DMS153 (cell line): ENCODE measurements around the gene CCDC167.

Source experiments
- DNase-seq: peaks from one replicate; lab custom pipeline; 2025; lab: John Stamatoyannopoulos, UW

The CCDC167 gene

GRCh38 chr6:37499433-37500293 lies at the start of gene CCDC167:
Gene CCDC167 (minus strand): TSS chr6:37499893. CDS start chr6:37499863, 30 bp downstream.
- DNase-seq = peak; percentile 93

- no peak for DNase-seq
Observed at GRCh38 chr6:37549154-37549553, 49.5 kb upstream of the CCDC167 start.

GRCh38 chr6:37548067-37548674 lies 48.5 kb upstream of the CCDC167 start:
- no peak for DNase-seq

- DNase-seq = no peak
Observed at GRCh38 chr6:37547564-37548061, 47.9 kb upstream of the CCDC167 start.

GRCh38 chr6:37546141-37546871 lies 46.6 kb upstream of the CCDC167 start:
- no peak for DNase-seq

GRCh38 chr6:37544530-37544929 lies 44.8 kb upstream of the CCDC167 start:
- no peak for DNase-seq

GRCh38 chr6:37543361-37543760 lies 43.7 kb upstream of the CCDC167 start:
- DNase-seq = no peak

- no peak for DNase-seq
Observed at GRCh38 chr6:37541346-37541745, 41.7 kb upstream of the CCDC167 start.

GRCh38 chr6:37540390-37540789 lies 40.7 kb upstream of the CCDC167 start:
- DNase-seq = no peak

- no peak for DNase-seq
Observed at GRCh38 chr6:37540029-37540352, 40.3 kb upstream of the CCDC167 start.

GRCh38 chr6:37539171-37540028 lies 39.7 kb upstream of the CCDC167 start:
- DNase-seq = no peak

GRCh38 chr6:37538107-37538506 lies 38.4 kb upstream of the CCDC167 start:
- DNase-seq = no peak

GRCh38 chr6:37537548-37537947 lies 37.9 kb upstream of the CCDC167 start:
- no peak for DNase-seq

- DNase-seq = no peak
Observed at GRCh38 chr6:37536491-37537190, 36.9 kb upstream of the CCDC167 start.

- peak; percentile 10 for DNase-seq
Observed at GRCh38 chr6:37535759-37536490, 36.2 kb upstream of the CCDC167 start.

GRCh38 chr6:37535428-37535758 lies 35.7 kb upstream of the CCDC167 start:
- no peak for DNase-seq

GRCh38 chr6:37534893-37535292 lies 35.2 kb upstream of the CCDC167 start:
- no peak for DNase-seq

- no peak for DNase-seq
Observed at GRCh38 chr6:37532122-37532521, 32.4 kb upstream of the CCDC167 start.

- no peak for DNase-seq
Observed at GRCh38 chr6:37531437-37532036, 31.8 kb upstream of the CCDC167 start.

- no peak for DNase-seq
Observed at GRCh38 chr6:37531026-37531425, 31.3 kb upstream of the CCDC167 start.
